H1 (cell line): Measurements from ENCODE around the gene RAD51D. TPM values are rescaled to one million over a fixed set of nuclear protein-coding genes. Genes with fewer than 3 reads are reported as not detected.

Experiments
- CTCF ChIA-PET: fragments of 300-600 bp; sonication (Branson Sonifier 250); formaldehyde crosslinking; loops from one replicate; lab custom pipeline; 2021; ENCODE audit not compliant: partially characterized antibody; lab: Charles Lee
- POLR2A ChIA-PET: fragments of 300-600 bp; sonication (Branson Sonifier 250); formaldehyde crosslinking; loops from one replicate; lab custom pipeline; 2021; ENCODE audit warnings: inconsistent platforms; ENCODE audit not compliant: partially characterized antibody; lab: Charles Lee
- DNase-seq, 2 experiments: peaks; one replicate each; pipeline versions ENCODE4 v3.0.0 to v3.0.0-alpha.2; 2010 to 2022; ENCODE audit warnings: low spot score in 2 of 2, low read depth in 1 of 2, mixed read lengths in 1 of 2
- FAIRE-seq: peaks from 2 replicates; lab custom pipeline; 2011; peaks lifted over from hg19 to GRCh38; lab: Jason Lieb, UNC
- H2AFZ ChIP-seq: 2 replicates; pipeline ENCODE4 v1.8.1; 2012; ENCODE audit warnings: low read length, inconsistent platforms
- H2AK5ac ChIP-seq: 2 replicates; pipeline ENCODE4 v1.6.1; 2013; ENCODE audit warnings: low read depth, low read length
- H2BK120ac ChIP-seq: replicated peaks from 2 replicates; pipeline ENCODE3; 2013; ENCODE audit warnings: low read depth, low read length, inconsistent platforms
- H2BK12ac ChIP-seq: 2 replicates; pipeline ENCODE4 v1.6.1; 2013; ENCODE audit warnings: low read depth, low read length
- H2BK15ac ChIP-seq: 2 replicates; pipeline ENCODE4 v1.6.1; 2013; ENCODE audit warnings: low read length
- H2BK20ac ChIP-seq: 2 replicates; pipeline ENCODE4 v1.6.1; 2013; ENCODE audit warnings: low read length
- H2BK5ac ChIP-seq: 2 replicates; pipeline ENCODE4 v1.6.1; 2013; ENCODE audit warnings: low read depth, low read length
- H3K14ac ChIP-seq: 2 replicates; pipeline ENCODE4 v1.6.1; 2013; ENCODE audit warnings: inconsistent platforms; ENCODE audit not compliant: insufficient read length
- H3K18ac ChIP-seq: 2 replicates; pipeline ENCODE4 v1.6.1; 2013; ENCODE audit warnings: low read length; ENCODE audit errors: extremely low read depth
- H3K23ac ChIP-seq: 2 replicates; pipeline ENCODE4 v1.6.1; 2013; ENCODE audit warnings: inconsistent platforms; ENCODE audit not compliant: insufficient read length
- H3K23me2 ChIP-seq: 2 replicates; pipeline ENCODE4 v1.6.1; 2013; ENCODE audit warnings: low read depth, low read length
- H3K27ac ChIP-seq: 2 replicates; pipeline ENCODE4 v1.6.1; 2011; ENCODE audit warnings: low read depth, low read length, inconsistent platforms
- H3K27me3 ChIP-seq, 4 experiments: replicated peaks in 1 of 4; 1 replicate in 1 of 4; 2 replicates in 3 of 4; pipeline versions ENCODE4 v1.6.1 to v1.8.1; 2011 to 2013; ENCODE audit warnings: low read length in 3 of 4, mild to moderate bottlenecking in 3 of 4, inconsistent platforms in 2 of 4, mixed read lengths in 2 of 4, moderate library complexity in 1 of 4; ENCODE audit not compliant: control insufficient read depth in 3 of 4, insufficient read depth in 3 of 4; ENCODE audit errors: extremely low read depth in 1 of 4
- H3K36me3 ChIP-seq, 4 experiments: 2 replicates each; pipeline versions ENCODE4 v1.6.1 to v1.8.1; 2011 to 2013; ENCODE audit warnings: mild to moderate bottlenecking in 4 of 4, low read length in 3 of 4, moderate library complexity in 2 of 4, control low read depth in 1 of 4, inconsistent platforms in 1 of 4; ENCODE audit not compliant: insufficient read depth in 4 of 4, control insufficient read depth in 2 of 4
- H3K4ac ChIP-seq: replicated peaks from 2 replicates; pipeline ENCODE3; 2013; ENCODE audit warnings: low read length, low read depth, mixed read lengths, inconsistent platforms; ENCODE audit not compliant: insufficient read length
- H3K4me1 ChIP-seq, 4 experiments: replicated peaks in 1 of 4; 1 replicate in 1 of 4; 2 replicates in 3 of 4; pipeline versions ENCODE4 v1.6.1 to v1.8.1; 2011 to 2013; ENCODE audit warnings: low read length in 3 of 4, inconsistent platforms in 2 of 4, mixed read lengths in 1 of 4; ENCODE audit not compliant: insufficient read depth in 4 of 4, control insufficient read depth in 3 of 4
- H3K4me2 ChIP-seq, 2 experiments: 2 replicates each; pipeline versions ENCODE4 v1.6.1 to v1.8.1; 2011 to 2013; ENCODE audit warnings: low read depth in 2 of 2, low read length in 2 of 2, control low read depth in 1 of 2, inconsistent platforms in 1 of 2, mild to moderate bottlenecking in 1 of 2; ENCODE audit not compliant: insufficient read depth in 1 of 2
- H3K4me3 ChIP-seq, 4 experiments: fragments of 200-600, 300-600 bp in 1 of 4; sonication (generic), shearing (Covaris generic), sonication (Bioruptor Twin) in 1 of 4; 2 replicates each; pipeline versions ENCODE4 v1.5.1 to v1.8.1; 2011 to 2016; ENCODE audit warnings: low read length in 4 of 4, low read depth in 3 of 4, control low read depth in 2 of 4, inconsistent platforms in 2 of 4, mild to moderate bottlenecking in 2 of 4, mixed read lengths in 1 of 4, moderate library complexity in 1 of 4; ENCODE audit not compliant: insufficient read depth in 2 of 4; ENCODE audit errors: extremely low read depth in 1 of 4
- H3K56ac ChIP-seq: replicated peaks from 2 replicates; pipeline ENCODE3; 2013; ENCODE audit warnings: low read depth, mild to moderate bottlenecking, mixed read lengths, low read length, inconsistent platforms; ENCODE audit not compliant: insufficient read length
- H3K79me1 ChIP-seq: 2 replicates; pipeline ENCODE4 v1.6.1; 2013; ENCODE audit warnings: low read depth, low read length, control low read depth
- H3K79me2 ChIP-seq, 2 experiments: 2 replicates each; pipeline versions ENCODE4 v1.6.1 to v1.8.1; 2012 to 2013; ENCODE audit warnings: low read length in 2 of 2, mild to moderate bottlenecking in 2 of 2, inconsistent platforms in 1 of 2; ENCODE audit not compliant: insufficient read depth in 2 of 2, control insufficient read depth in 1 of 2
- H3K9ac ChIP-seq, 4 experiments: replicated peaks in 1 of 4; 1 replicate in 1 of 4; 2 replicates in 3 of 4; pipeline versions ENCODE4 v1.6.1 to v1.8.1; 2011 to 2013; ENCODE audit warnings: low read depth in 3 of 4, low read length in 3 of 4, control low read depth in 2 of 4, mild to moderate bottlenecking in 2 of 4, moderate library complexity in 2 of 4, inconsistent platforms in 1 of 4; ENCODE audit errors: extremely low read depth in 1 of 4
- H3K9me3 ChIP-seq, 2 experiments: 2 replicates each; pipeline versions ENCODE4 v1.6.1 to v1.8.1; 2012 to 2013; ENCODE audit warnings: mild to moderate bottlenecking in 2 of 2, moderate library complexity in 2 of 2, control low read depth in 1 of 2, inconsistent platforms in 1 of 2, low read depth in 1 of 2, low read length in 1 of 2, mixed read lengths in 1 of 2; ENCODE audit not compliant: insufficient read depth in 2 of 2
- H4K20me1 ChIP-seq, 2 experiments: replicated peaks in 1 of 2; 2 replicates each; pipeline versions ENCODE3 to v1.8.1; 2011 to 2013; ENCODE audit warnings: inconsistent platforms in 2 of 2, low read length in 2 of 2, mild to moderate bottlenecking in 1 of 2; ENCODE audit not compliant: insufficient read depth in 2 of 2, control insufficient read depth in 1 of 2
- H4K5ac ChIP-seq: 2 replicates; pipeline ENCODE4 v1.6.1; 2013; ENCODE audit warnings: low read length, low read depth, mixed read lengths, inconsistent platforms; ENCODE audit not compliant: insufficient read length
- H4K8ac ChIP-seq: 2 replicates; pipeline ENCODE4 v1.8.0; 2013; ENCODE audit warnings: mild to moderate bottlenecking, moderate library complexity, low read length, inconsistent platforms; ENCODE audit not compliant: insufficient read depth; ENCODE audit errors: extremely low read depth
- H4K91ac ChIP-seq: replicated peaks from 2 replicates; pipeline ENCODE3; 2013; ENCODE audit warnings: low read length, mixed read lengths, inconsistent platforms; ENCODE audit not compliant: insufficient read length
- HDAC2 ChIP-seq, 2 experiments: fragments of 300-600 bp in 1 of 2; sonication (generic) in 1 of 2; IDR thresholded peaks; 2 replicates each; pipeline ENCODE4 v1.6.1; 2011 to 2012; ENCODE audit warnings: low read depth in 2 of 2, low read length in 2 of 2, mild to moderate bottlenecking in 2 of 2, moderate library complexity in 2 of 2, borderline replicate concordance in 1 of 2, inconsistent platforms in 1 of 2
- POLR2AphosphoS5 ChIP-seq: IDR thresholded peaks from 2 replicates; pipeline ENCODE4 v1.6.1; 2011; ENCODE audit warnings: low read depth, low read length
- RXRA ChIP-seq: IDR thresholded peaks from 2 replicates; pipeline ENCODE4 v1.6.1; 2011; ENCODE audit warnings: low read depth, mild to moderate bottlenecking, low read length, moderate library complexity; ENCODE audit not compliant: insufficient read depth
- SP1 ChIP-seq: IDR thresholded peaks from 2 replicates; pipeline ENCODE4 v1.6.1; 2011; ENCODE audit warnings: low read depth, low read length
- SRF ChIP-seq: IDR thresholded peaks from 2 replicates; pipeline ENCODE4 v1.6.1; 2011; ENCODE audit warnings: mild to moderate bottlenecking, low read depth, low read length, moderate library complexity
- WGBS, 2 experiments: shearing (Covaris generic) in 1 of 2; methylation state at CpG; one replicate each; pipeline versions ENCODE4 v1.1.6 to v1.1.7; 2013 to 2015; ENCODE audit warnings: low lambda C conversion rate in 2 of 2, mixed read lengths in 2 of 2, inconsistent platforms in 1 of 2, low coverage in 1 of 2, missing lambda C conversion rate in 1 of 2; ENCODE audit not compliant: insufficient replicate concordance in 2 of 2, insufficient coverage in 1 of 2, insufficient read length in 1 of 2; ENCODE audit errors: extremely low coverage in 1 of 2, missing lambda C conversion rate in 1 of 2; 5-methylcytosine and 5-hydroxymethylcytosine counted together
- polyA plus RNA-seq, 7 experiments: library from polyadenylated mRNA; depleted of rRNA in 3 of 7; stranded (reverse) in 5 of 7; unstranded in 2 of 7; fragments of >200 nt in 5 of 7; fragments of 200-250 nt in 2 of 7; gene quantifications; 1 replicate in 5 of 7; 2 replicates in 1 of 7; 4 replicates in 1 of 7; pipeline versions ENCODE4 v1.2.1 to v1.2.3, GENCODE V29; 2011 to 2013; ENCODE audit warnings: missing spikeins in 2 of 7, mixed read lengths in 2 of 7
- total RNA-seq: library from RNA; stranded (reverse); fragmentation: NEBNext Ultra II Directional; extraction: Animal tissue kit (Norgen Biotek cat#: 25700); gene quantifications from 2 replicates; pipeline ENCODE4 v1.2.1, GENCODE V29; 2021
- TF ChIP-seq, protein P1 (sequence below): IDR thresholded peaks from 2 replicates; pipeline ENCODE4 v1.6.1; 2012; ENCODE audit warnings: inconsistent platforms
- TF ChIP-seq, protein P2 (sequence below): IDR thresholded peaks from 2 replicates; pipeline ENCODE4 v1.6.1; 2012; ENCODE audit warnings: inconsistent platforms
- TF ChIP-seq, protein P3 (sequence below), 3 experiments: IDR thresholded peaks; 1 replicate in 2 of 3; 2 replicates in 1 of 3; pipeline versions ENCODE4 v1.5.1 to v1.6.1; 2011; ENCODE audit warnings: low read length in 3 of 3, mild to moderate bottlenecking in 3 of 3, inconsistent platforms in 2 of 3, low read depth in 1 of 3, moderate library complexity in 1 of 3; ENCODE audit not compliant: insufficient read depth in 1 of 3; ENCODE audit errors: control extremely low read depth in 1 of 3
- TF ChIP-seq, protein P4 (sequence below): IDR thresholded peaks from 2 replicates; pipeline ENCODE4 v1.6.1; 2011; ENCODE audit warnings: low read depth, mild to moderate bottlenecking, low read length; ENCODE audit not compliant: insufficient read depth

The RAD51D gene
- total and polyA plus RNA-seq, 2 of the 8 experiments (the other 6 are each of a cell fraction or from before 2014, with no cell fraction given) = 10.2 to 12.9 TPM

DNA sequence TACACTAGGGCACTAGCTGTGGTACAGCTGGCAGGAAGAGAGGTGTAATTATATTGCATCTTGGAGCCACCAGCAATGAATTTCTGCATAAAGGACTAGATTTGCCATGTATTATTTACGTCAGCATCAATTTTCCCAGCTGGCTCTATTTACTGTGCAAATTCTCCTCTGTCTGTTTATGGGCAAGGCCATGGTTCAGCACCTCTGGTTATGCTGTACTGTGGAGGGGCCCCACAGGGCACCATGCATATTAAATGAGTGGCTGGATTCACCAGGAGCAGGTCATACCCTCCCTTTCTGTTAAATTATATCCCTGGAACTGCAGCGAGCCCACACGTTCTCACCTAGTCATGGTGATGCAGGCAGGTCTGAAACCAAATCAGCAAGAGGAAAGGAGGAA is 19.8 kb downstream of the RAD51D start:
- ChIA-PET CTCF (interaction anchor here (1.0 to 1.6 kb wide), 3 partner anchors 11 to 116 kb away, joined by 3 to 5 read pairs (median 3); no protein-coding TSS in a partner anchor), POLR2A (interaction anchor here (0.9 kb wide), 1 partner anchor 11 kb away, joined by 3 read pairs; no protein-coding TSS in a partner anchor)
- Histone ChIP-seq H3K27me3 (no peaks in the 10 kb centered on the region), H3K4me3 (no peak overlapping the region), H3K18ac (no peak overlapping the region), H4K20me1 (no peaks in the 10 kb centered on the region), H2BK12ac (no peak overlapping the region), H3K23me2 (no peaks in the 10 kb centered on the region), H2BK120ac (no peak overlapping the region), H4K5ac (no peak overlapping the region), H3K23ac (no peak overlapping the region), H3K9me3 (no peaks in the 10 kb centered on the region), H3K4me1 (peaks cover 0 to 2% (median 0%) of the 10 kb centered on the region in 4 experiments; a peak in 1 of 7 replicates), H4K91ac (no peak overlapping the region), H3K4me2 (no peak overlapping the region), H3K79me2 (no peaks in the 10 kb centered on the region), H3K9ac (no peak overlapping the region), H3K79me1 (no peaks in the 10 kb centered on the region), H3K14ac (no peak overlapping the region), H2AFZ (no peak overlapping the region), H4K8ac (no peak overlapping the region), H3K27ac (no peak overlapping the region), H2BK20ac (no peak overlapping the region), H2AK5ac (no peak overlapping the region), H3K36me3 (peaks cover 0 to 5% (median 4%) of the 10 kb centered on the region in 4 experiments; a peak in 4 of 8 replicates), H2BK5ac (no peak overlapping the region), H3K56ac (no peak overlapping the region), H3K4ac (no peak overlapping the region), H2BK15ac (no peak overlapping the region)
- no peak for DNase-seq
- no peak for FAIRE-seq
- WGBS, 2 experiments = 91% methylated on average over 3 of the region's 3 CpGs; no CpG with 5 or more reads in 1 of the 2 experiments
- TF ChIP-seq, protein P1, sequence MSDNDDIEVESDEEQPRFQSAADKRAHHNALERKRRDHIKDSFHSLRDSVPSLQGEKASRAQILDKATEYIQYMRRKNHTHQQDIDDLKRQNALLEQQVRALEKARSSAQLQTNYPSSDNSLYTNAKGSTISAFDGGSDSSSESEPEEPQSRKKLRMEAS = no peak
- TF ChIP-seq, protein P2, sequence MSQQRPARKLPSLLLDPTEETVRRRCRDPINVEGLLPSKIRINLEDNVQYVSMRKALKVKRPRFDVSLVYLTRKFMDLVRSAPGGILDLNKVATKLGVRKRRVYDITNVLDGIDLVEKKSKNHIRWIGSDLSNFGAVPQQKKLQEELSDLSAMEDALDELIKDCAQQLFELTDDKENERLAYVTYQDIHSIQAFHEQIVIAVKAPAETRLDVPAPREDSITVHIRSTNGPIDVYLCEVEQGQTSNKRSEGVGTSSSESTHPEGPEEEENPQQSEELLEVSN = no peak
- TF ChIP-seq POLR2AphosphoS5 (no peak), SP1 (no peak), HDAC2 (IDR thresholded peaks at IDR 0.05; ENCODE audit: borderline replicate concordance in 1 of 2, low read depth in 2 of 2, low read length in 2 of 2) (no peak), RXRA (no peak), SRF (no peak)
- TF ChIP-seq, protein P3, sequence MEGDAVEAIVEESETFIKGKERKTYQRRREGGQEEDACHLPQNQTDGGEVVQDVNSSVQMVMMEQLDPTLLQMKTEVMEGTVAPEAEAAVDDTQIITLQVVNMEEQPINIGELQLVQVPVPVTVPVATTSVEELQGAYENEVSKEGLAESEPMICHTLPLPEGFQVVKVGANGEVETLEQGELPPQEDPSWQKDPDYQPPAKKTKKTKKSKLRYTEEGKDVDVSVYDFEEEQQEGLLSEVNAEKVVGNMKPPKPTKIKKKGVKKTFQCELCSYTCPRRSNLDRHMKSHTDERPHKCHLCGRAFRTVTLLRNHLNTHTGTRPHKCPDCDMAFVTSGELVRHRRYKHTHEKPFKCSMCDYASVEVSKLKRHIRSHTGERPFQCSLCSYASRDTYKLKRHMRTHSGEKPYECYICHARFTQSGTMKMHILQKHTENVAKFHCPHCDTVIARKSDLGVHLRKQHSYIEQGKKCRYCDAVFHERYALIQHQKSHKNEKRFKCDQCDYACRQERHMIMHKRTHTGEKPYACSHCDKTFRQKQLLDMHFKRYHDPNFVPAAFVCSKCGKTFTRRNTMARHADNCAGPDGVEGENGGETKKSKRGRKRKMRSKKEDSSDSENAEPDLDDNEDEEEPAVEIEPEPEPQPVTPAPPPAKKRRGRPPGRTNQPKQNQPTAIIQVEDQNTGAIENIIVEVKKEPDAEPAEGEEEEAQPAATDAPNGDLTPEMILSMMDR (IDR thresholded peaks at IDR 0.05; ENCODE audit: control extremely low read depth in 1 of 3, insufficient read depth in 1 of 3, low read depth in 1 of 3, low read length in 3 of 3) = no peak
- TF ChIP-seq, protein P4, sequence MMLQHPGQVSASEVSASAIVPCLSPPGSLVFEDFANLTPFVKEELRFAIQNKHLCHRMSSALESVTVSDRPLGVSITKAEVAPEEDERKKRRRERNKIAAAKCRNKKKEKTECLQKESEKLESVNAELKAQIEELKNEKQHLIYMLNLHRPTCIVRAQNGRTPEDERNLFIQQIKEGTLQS = no peak
